Activated CD8-positive, alpha-beta memory T cell treated with anti-CD3 and anti-CD28 coated beads for 24 hours (primary cell): ENCODE data around the gene UNCX.

Experiments used
- DNase-seq: peaks from one replicate; pipeline ENCODE4 v3.0.0-alpha.2; 2020

The UNCX gene

DNA sequence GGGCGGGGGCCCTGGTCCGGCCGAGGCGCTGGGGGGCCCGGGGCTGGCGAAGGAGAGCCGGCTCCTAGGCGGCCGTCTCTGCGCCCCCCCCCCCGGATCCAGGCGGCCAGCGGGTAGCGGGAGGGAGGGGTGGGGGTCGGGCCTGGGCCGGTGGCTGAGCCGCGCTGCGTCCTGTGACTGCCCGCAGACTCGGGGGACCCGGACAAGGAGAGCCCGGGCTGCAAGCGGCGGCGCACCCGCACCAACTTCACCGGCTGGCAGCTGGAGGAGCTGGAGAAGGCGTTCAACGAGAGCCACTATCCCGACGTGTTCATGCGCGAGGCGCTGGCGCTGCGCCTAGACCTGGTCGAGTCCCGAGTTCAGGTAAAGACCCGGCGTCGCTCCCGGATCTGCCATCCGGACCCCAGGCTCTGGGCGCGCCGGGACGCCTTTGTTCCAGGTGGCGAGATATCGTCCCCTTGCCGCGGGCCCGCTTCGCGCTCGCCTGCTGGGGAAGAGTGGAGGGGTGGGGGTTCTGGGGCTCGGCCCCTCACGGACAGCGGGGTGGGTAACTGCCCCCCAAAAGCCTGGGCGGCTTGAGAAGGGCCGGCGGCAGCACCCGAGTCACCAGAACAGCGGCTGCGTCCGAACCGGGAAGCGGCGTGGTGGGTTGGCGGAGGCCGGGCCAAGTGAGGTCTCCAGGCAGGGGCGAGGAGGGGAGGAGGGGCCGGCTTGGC, 819 bp downstream of the UNCX start:
- no peak for DNase-seq

GRCh38 chr7:1234049-1234880, 1.6 kb downstream of the UNCX start:
- DNase-seq, result no peak

DNA sequence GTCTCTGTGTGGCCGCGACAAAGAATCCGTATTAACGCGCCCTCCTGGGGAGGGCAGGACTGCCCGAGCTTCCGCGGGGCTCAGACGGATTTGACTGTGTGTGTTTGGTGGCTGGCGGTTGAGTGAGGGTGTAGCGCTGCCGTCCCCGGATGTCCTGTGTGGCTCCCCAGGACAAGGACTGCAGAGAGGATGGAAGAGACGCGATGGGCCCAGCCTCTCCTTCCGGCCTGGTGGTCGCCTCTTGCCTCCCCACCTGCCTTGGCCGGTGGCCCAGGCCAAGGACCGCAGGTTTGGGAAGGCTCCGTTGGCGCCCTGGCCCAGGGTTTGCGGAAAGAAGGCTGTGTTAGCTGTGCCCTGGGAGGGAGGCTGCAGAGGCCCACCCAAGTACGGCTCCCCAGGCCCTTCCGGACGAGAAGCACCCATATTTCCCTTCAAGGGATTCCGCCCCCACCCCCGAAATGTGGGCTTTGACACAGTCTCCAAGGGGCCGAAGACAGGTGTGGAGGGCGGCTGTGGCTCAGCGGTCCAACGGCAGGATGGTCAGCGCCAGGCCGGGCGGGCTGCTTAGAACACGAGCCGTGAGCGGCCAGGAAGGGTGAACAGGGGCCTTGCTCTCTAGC, 2.3 kb downstream of the UNCX start:
- no peak for DNase-seq

DNA sequence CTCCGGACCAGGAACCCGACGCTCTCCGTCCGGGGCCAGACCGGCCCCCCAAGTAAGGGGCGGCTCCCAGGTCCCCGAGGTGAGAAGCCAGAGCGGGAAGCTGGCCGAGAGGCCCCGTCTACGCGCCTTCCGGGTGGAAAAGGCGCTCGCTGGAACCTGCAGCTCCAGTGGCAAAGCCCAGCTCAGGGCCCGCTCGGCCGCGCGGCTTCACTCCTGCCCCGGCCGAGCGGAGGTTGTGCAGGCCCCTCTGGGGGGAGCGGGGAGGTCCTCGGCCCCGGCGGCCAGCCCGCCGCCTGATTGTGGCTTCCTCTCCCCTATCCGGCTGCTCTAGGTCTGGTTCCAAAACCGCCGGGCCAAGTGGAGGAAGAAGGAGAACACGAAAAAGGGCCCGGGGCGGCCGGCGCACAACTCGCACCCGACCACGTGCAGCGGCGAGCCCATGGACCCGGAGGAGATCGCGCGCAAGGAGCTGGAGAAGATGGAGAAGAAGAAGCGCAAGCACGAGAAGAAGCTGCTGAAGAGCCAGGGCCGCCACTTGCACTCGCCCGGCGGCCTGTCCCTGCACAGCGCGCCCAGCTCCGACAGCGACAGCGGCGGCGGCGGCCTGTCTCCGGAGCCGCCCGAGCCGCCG, 2.9 kb downstream of the UNCX start:
- no peak for DNase-seq

DNA sequence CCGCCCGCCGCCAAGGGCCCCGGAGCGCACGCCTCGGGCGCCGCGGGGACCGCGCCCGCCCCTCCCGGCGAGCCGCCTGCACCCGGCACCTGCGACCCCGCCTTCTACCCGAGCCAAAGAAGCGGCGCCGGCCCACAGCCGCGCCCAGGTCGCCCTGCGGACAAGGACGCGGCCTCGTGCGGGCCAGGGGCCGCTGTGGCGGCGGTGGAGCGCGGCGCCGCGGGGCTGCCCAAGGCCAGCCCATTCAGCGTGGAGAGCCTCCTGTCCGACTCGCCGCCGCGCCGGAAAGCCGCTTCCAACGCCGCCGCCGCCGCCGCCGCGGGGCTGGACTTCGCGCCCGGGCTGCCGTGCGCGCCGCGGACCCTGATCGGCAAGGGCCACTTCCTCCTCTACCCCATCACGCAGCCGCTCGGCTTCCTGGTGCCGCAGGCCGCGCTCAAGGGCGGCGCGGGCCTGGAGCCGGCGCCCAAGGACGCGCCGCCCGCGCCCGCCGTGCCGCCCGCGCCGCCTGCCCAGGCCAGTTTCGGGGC, 3.5 kb downstream of the UNCX start:
- no peak for DNase-seq

DNA sequence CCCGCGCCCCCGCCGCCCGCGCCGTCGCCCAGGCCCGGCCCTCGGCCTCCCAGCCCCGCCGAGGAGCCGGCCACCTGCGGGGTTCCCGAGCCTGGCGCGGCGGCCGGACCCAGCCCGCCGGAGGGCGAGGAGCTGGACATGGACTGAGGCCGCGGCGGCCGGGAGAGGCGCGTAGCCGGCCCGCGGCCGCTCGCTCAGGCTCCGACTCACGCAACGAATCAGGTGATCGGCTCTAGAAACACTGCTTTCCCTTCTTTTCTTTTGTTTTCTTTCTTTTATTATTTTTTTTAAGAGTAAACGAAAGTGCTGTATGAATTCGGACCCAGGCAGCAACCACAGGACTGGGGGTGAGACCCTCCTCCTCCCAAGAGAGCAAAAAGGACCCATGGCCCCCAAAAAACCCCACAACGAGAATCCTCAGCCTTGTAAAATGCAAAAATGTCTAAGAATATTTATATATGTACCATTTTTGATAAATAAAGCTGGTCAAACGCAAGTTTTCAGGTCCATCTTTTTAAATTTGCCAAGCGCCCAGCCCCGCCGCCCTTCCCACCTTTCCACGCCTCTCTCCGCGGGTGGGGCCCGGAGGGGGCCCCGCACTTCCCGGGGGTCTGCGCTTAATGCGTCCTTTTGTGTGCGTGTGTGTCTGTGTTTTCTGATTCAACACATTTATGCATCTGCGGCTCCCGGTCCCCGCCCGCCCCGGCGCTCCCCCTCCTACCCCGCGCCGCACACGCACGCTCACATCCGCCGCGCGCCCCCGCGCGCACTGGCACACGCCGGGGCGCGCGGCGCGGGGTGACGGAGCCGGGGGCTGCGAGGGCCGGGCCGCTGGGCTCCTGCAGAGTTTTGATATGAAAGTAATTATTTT, 4.4 kb downstream of the UNCX start:
- DNase-seq, result no peak

DNA sequence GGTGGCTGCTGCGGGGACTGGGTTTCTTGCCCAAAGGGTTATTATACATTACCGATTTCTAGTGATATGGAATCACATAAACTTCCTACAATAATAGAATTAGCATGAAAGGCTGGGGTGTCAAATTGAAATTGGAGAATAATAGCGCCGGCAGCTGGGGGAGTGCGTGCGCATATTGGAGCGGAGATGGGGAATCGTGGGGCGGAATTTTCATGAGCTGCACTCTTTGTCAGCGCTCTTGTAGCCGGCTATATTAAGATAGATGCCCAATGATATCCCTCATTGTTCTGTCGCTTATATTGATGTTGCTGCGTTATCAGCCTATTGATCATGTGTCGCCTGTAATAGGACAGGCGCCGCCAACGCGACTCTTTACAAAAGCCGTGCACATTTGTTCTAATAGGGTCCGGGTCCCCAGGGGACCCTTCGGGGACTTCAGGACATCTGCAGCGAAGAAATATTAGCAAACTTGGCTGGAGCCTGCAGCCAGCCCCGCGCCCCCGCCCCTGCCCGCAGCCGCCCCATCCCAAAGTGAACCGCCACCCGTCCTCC, 5.1 kb downstream of the UNCX start:
- no peak for DNase-seq

DNA sequence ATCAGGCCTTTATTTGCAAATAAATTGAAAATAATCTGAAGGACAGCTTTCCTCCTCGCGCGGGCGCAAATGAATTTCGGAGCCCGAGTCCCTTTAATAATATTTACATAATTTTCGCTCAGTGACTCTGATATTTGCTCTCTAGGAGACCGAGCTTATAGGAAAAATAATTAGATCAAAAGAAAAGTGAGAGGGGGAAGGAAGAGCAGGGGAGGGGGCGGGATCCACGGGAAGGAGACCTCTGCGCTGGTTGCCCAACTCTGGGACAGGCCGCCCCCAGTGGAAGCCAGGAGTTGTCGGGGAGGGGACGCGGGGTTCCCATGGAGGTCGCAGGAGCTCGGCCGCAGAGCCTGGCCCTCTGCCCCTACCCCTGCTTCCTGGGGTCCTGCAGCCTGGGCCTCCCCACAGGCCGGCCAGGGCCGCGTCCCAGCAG, 5.8 kb downstream of the UNCX start:
- DNase-seq, result no peak

- no peak for DNase-seq
Measured at GRCh38 chr7:1238931-1239802, 6.5 kb downstream of the UNCX start.

- DNase-seq, result no peak
Measured at GRCh38 chr7:1239803-1240516, 7.3 kb downstream of the UNCX start.

GRCh38 chr7:1240517-1241257, 8.0 kb downstream of the UNCX start:
- no peak for DNase-seq

- no peak for DNase-seq
Measured at GRCh38 chr7:1241258-1241602, 8.6 kb downstream of the UNCX start.

- no peak for DNase-seq
Measured at GRCh38 chr7:1241603-1242255, 9.1 kb downstream of the UNCX start.

GRCh38 chr7:1242256-1242605, 9.6 kb downstream of the UNCX start:
- DNase-seq, result no peak

DNA sequence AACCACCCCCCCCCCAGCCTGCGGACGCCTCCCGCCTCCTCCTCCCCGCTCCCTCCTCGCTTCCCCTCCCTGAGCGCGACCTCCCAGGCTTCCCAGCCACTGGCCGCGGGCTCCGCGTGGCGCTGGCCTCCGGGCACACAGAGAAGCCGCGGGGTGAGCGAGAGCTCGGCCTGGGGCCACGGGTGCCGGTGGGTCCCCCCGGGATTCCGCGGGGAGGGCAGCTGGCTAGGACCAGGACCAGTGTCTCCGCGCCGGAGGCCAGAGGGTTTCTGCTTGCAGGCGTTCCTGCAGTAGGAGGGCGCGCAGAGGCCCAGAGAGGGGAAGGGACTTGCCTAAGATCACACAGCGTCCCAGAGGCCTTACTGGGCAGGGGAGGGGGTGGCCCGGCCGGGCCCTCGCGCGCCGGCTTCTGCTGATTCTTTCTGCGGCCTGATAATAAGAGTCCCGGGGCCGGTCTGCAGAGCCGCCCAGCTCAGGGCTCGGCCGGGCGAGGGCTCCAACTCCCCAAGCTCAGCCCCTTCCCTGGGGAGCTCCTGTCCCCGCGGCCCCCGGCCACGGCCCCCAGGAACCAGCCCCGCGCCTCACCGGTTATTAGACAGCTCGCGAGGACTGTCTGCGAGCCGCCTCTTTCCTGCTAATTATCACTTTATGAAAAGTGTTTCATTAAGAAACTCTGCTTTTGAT, 10.1 kb downstream of the UNCX start:
- DNase-seq, result no peak

GRCh38 chr7:1243290-1243963, 10.8 kb downstream of the UNCX start:
- DNase-seq, result no peak

GRCh38 chr7:1243964-1244416, 11.3 kb downstream of the UNCX start:
- DNase-seq, result no peak
